Stimulated activated CD8-positive, alpha-beta memory T cell treated with anti-CD3 and anti-CD28 coated beads, Interleukin-7, amount 100 ng/mL, for 4 hours (primary cell): ENCODE results near the gene SIM2.
"Not testable (repeated sequence)": the region's sequence is repeated elsewhere in the genome, so short reads cannot be mapped to it uniquely, and the experiment has no call there.

Experiments
- DNase-seq, 2 donors: peaks; one replicate each; pipeline ENCODE4 v3.0.0-alpha.2; 2020; ENCODE audit warnings: low read depth in 2 of 2

Gene SIM2, protein sequence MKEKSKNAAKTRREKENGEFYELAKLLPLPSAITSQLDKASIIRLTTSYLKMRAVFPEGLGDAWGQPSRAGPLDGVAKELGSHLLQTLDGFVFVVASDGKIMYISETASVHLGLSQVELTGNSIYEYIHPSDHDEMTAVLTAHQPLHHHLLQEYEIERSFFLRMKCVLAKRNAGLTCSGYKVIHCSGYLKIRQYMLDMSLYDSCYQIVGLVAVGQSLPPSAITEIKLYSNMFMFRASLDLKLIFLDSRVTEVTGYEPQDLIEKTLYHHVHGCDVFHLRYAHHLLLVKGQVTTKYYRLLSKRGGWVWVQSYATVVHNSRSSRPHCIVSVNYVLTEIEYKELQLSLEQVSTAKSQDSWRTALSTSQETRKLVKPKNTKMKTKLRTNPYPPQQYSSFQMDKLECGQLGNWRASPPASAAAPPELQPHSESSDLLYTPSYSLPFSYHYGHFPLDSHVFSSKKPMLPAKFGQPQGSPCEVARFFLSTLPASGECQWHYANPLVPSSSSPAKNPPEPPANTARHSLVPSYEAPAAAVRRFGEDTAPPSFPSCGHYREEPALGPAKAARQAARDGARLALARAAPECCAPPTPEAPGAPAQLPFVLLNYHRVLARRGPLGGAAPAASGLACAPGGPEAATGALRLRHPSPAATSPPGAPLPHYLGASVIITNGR

DNA sequence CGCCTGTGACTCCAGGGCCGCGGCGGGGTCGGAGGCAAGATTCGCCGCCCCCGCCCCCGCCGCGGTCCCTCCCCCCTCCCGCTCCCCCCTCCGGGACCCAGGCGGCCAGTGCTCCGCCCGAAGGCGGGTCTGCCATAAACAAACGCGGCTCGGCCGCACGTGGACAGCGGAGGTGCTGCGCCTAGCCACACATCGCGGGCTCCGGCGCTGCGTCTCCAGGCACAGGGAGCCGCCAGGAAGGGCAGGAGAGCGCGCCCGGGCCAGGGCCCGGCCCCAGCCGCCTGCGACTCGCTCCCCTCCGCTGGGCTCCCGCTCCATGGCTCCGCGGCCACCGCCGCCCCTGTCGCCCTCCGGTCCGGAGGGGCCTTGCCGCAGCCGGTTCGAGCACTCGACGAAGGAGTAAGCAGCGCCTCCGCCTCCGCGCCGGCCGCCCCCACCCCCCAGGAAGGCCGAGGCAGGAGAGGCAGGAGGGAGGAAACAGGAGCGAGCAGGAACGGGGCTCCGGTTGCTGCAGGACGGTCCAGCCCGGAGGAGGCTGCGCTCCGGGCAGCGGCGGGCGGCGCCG is at the start of gene SIM2:
TSS of gene SIM2 (plus strand) at position 135 of the 565 bp plus-strand sequence. CDS start 632 bp downstream, outside the sequence.
- DNase-seq, result no peak

DNA sequence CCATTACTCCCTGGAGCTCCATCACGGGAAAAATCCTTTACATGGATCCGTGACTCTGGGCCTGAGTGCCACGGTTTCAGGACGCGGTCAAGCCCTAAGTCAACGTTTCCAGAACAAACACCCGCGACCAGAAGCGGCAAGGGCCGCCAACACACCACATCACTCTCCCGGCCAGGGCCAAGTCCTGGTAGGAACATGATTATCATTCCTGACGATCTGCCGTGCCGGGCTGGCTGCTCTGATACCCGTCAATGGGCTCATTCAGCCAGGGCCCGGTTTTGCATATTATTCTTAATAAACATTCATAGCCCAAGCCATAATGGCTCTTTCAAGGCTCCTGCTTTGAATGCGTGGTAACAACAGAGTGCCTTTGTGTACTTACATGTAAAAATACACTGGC is 44.6 kb upstream of the SIM2 start:
- no peak for DNase-seq

DNA sequence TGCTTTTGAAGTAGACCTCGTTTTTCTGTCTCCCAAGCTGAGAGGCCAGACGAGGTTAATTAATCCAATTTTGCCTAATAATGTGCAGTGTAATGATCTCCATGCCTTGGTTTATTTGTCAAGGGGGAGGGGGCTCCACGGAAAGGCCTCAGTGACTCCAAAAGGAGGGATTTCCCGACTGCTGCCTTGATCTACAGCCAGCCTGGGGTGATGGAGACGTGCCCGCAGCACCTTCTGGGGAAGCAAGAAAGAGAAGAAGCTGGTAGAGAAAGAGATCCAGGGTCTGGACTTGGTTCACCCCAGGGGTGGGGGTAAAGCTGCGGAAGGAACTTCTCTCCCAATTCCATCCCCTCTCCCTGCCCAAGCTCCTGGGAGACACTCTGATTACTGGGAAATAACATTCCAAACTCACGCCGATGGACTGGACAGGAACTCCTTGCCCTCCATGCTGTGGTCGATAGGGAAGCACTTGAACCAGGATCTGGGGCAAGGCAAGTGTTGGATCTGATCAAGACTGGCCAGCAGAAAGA is 44.1 kb upstream of the SIM2 start:
- DNase-seq, result no peak

DNA sequence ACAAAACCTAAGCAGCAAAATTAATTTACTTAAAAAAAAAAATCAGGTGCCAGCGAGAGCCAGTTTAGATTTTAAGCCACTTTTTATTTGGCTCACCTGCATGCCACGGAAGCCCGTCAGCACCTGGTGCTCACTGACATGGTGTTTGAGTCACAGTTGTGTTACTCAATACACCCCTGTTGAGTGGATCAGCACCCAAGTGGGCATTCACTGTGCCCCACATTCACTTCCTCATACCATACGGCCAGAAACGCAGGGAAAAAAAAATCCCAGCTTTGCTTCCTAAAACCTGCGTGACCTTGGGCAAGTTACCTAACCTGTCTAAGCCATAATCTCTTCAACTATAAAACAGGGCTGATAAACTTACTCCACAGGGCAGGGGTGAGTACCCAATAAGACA is 42.8 kb upstream of the SIM2 start:
- DNase-seq, result no peak

DNA sequence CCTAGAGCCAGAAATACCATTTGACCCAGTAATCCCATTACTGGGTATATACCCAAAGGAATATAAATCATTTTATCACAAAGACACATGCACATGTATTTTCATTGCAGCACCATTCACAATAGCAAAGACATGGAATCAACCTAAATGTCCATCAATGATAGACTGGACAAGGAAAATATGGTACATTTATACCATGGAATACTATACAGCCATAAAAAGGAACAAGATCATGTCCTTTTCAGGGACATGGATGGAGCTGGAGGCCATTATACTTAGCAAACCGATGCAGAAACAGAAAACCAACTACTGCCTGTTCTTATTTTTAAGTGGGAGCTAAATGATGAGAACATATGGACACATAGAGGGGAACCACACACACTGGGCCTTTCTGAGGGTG is 41.6 kb upstream of the SIM2 start:
- DNase-seq, result not testable (repeated sequence)

DNA sequence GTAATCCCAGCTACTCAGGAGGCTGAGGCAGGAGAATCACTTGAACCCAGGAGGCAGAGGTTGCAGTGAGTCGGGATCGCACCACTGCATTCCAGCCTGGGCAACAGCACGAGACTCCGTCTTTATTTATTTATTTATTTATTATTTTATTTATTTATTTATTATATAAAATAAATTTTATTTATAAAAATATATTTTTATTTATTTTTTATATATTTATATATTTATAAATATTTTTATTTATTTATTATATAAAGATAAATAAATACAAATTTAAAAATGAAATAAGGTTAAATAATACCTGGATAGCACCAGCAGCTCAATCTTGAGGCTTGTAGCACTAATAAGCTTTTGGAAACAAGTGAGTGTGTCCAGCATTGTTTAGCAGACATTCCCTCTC is 40.9 kb upstream of the SIM2 start:
- no peak for DNase-seq

DNA sequence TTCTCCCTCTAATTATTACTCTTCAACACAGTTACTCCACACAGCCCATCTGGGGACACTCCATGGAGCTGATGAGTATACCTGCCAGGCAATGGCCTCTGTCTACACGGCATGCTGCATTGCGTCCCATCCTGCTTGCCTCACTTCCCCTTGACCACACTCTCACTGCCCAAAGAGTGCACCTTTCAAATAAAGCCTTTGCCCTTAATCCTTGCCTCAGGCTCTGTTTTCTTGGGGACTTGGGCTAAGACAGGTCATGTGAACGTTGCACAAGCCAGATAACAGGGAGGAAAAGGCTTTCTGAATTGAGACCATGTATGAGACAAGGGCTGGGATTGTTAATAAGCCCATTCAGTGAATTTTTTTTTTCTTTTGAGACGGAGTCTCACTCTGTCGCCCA is 40.0 kb upstream of the SIM2 start:
- no peak for DNase-seq

DNA sequence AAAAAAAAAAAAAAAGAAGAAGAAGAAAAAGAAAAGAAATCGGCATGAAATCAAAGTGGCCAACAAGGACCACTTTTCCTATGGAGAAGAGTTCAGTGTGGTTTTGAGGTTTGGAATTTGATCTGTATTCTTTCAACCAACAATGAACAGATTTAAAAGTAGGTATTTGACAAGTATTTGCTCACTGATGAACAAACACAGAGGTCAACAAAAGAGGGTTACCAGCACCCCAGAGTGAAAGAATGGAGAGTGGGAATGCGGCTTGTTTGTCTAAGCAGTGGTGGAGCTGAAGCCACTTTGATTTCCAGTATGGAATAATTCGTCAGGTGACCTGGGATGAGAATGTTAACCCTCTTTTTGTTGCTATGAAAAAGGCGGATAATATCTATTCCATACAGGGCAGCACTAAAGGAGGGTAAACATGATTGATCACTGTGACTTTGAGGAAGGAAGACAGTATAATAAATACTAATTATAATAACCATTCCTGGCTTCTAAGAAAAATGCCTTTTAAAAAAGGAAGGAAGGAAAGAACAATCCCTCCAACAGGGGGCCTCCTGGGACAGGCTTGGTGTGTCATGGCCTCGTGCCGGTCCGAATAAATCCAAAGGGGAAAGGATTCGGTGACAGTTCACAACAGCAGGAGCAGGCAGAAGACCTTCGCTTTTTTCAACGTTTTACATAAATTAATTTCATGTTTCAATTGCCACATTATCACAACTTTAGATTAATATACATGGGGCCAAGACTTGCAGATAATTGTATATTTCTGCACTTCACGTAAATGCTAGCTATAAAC is 37.2 kb upstream of the SIM2 start:
- no peak for DNase-seq

DNA sequence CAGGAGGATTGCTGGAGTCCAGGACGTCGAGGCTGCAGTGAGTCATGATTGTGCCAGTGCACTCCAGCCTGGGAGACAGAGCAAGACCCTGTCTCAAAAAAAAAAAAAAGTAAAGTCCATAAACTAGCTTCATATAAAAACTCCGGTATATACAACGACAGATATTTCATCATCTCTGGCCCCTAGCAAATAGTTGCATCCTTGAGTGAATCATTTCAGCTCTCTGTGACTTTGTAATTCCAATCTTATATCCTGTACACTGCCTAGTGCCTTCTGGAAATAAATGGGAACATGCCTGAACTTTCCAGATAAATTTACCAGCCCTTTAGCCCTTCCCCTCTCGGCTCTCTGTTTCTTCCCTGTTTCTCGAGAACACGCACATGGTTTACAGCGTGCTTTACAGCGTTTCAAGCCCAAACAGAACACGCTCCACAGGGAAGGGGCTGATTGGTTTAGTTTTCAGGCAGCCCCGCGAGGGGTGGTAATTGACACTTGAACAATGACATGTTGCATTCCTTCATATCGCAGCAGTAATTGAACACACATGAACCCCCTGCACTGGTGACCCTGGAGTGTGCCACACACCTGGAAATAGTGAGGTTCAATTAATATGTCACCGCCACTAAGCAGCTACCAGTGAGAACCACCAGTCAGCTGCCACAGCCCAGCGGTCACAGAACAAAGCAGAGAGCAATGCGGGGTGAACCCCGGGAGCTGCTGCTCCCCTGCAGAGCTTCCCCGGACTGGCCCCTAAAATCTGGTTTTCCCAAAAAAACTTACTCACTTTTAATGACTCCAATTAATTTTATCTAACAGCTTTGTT is 35.7 kb upstream of the SIM2 start:
- no peak for DNase-seq

DNA sequence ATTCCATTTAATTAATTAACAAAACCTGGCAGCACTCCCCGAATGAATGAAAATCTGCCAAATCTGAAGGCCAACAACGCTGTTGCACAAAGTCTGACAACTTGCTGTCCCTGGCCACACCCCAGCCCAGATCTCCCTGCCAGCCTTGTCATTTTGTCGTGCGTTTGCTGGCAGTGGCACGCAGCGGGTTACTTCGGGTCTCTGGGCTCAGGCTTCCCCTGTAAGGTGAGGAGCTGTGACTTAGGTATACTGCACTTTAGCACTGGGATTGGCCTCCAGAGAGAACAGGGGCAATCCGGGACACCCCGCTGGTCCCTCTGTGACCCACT is 34.3 kb upstream of the SIM2 start:
- no peak for DNase-seq

DNA sequence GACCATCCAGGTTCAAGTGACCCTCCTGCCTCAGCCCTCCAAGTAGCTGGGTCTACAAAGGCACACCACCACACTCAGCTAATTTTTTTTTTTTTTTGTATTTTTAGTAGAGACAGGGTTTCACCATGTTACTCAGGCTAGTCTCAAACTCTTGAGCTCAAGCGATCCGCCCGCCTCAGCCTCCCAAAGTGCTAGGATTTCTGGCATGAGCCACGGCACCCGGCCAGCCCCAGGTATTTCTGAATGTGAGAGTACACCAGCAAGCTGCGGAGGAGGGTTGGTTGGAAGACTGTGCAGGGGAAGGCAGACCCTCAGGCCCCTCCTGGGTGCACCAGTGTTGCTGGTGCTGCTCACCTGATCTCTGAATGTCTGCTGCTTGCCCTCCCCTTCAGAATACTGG is 33.1 kb upstream of the SIM2 start:
- no peak for DNase-seq

DNA sequence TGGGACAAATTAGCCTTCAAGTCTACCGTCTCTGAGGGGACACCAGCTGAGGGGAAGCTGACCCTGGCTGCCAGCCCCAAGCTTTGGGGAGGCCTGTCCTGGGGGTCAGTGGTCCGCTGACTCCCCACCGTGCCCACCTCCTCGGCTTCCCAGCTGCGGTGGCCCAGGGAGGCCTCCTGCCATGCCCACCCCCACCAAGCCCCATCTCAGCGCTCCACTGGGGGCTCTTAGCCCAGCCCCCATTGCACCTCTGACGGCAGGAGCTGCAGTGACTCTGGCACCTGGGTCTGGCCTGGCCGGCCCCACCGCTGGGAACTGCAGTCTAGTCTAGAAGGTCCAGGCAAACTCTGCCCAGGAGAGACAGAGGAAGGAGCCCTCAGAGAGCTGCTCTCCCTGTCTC is 30.2 kb upstream of the SIM2 start:
- DNase-seq, result no peak

DNA sequence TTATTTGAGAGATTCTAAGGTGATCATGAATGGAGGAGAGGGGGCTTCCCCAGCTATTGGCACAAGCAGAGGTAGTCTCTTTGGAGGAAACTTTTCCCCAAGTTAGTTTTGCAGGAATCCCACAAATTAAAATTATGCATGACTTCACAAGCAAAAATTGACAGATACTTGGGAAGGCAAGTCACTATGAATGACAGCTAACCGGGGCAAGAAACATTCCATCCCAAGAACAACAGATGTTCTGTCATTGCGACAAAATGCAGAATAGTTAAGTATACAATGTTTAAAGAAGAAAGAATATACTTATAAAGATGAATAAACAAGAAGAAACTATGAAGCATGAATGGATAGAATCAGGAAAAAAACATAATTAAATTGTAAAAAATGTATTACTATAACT is 27.1 kb upstream of the SIM2 start:
- DNase-seq, result no peak

DNA sequence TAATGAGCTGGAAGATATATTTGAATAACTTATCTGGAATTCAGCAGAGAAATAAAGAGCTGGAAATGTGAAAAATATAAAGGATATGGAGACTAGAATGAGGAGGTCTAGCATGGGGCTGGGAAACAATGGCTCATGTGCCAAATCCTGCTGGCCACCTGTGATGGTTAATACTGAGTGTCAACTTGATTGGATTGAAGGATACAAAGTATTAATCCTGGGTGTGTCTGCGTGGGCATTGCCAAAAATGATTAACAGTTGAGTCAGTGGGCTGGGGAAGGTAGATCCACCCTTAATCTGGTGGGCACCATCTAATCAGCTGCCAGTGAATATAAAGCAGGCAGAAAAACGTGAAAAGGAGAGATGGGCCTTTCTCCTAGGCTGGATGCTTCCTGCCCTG is 26.6 kb upstream of the SIM2 start:
- DNase-seq, result not testable (repeated sequence)

DNA sequence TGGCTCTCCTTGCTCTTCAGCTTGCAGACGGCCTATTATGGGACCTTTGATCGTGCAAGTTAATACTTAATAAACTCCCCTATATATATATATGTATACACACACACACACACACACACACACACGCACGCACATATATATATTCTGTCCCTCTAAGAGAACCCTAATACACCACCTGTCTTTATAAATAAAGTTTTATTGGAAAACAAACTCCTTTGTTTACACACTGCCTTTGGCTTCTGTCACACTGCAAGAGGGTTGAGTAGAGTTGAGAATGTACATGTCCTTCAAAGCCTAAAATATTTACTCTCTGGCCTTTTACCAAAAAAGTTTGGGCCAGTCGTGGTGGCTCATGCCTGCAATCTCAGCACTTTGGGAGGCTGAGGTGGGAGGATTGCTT is 26.2 kb upstream of the SIM2 start:
- no peak for DNase-seq

DNA sequence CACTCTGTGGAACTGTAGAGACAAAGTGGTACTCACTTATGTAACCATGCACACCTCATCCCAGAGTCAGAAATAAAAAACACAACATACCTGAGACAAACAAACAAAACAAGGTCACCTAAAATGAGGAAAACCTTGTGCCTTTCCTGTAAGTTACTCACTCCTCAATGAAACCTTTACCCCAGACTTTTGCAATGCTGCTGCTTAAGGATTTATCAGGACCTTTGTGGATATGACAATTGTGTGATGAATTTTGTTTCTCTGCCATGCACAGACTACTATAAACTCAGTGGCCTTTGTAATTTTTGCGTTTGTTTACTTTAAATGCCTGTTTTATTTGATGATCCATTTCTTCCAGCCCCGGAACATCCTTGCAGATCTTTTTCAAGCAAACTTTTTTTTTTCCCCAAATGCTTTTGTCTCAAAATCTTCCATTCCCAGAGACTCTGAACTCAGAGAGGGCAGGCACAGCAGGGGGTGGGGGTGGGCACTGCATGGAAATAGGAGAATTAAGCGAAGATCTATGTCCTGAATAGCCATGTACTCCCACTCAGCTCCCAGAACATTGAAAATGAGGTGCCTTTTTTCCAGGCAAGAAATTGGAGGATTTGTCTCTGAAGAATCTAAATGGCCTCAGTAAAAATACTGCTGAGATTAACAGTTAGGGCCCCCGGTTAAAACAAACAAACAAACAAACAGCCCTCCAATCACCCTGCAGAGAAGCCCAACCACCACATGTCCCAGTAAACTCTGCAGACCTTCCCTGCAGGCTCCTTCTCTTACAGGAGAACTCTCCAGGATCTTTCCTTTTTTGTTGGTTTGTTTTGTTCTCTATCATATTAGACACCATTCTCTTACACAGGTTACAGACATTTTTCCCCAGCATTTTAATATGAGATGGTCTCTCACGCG is 22.6 kb upstream of the SIM2 start:
- no peak for DNase-seq

DNA sequence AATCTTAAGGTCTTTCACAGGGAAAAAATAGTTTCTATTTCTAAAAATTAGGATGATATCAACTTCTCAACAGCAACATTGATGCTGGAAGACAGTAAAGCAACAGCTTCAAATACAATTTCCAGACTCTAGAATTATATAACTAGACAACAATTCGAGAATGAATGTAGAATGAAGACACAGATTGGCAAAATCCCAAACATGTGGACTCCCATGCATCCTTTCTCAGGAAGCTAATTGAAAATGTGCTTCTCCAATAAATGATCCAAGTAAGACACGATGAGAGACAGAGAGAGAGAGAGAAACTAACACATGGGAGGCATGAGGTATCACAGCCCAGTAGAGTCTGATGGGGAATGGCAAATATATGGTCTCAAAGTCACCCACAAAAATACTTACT is 21.5 kb upstream of the SIM2 start:
- no peak for DNase-seq

DNA sequence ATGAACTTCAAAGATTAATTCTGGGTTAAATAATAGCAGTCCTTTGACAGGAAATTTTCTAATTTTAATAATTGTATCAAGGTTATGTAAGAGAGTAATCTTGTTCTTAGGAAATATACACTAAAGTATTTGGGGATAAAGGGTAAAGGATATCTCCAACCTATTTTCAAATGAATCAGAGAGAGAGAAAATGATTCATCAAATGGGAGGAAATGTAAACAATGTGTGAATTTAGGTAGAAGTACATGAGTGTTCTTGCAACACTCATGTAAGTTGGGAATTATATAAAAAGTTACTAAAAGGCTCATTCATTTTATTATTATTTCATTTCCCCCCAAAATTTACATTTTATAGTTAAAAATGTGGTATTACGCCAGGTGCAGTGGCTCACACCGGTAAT is 20.4 kb upstream of the SIM2 start:
- no peak for DNase-seq

DNA sequence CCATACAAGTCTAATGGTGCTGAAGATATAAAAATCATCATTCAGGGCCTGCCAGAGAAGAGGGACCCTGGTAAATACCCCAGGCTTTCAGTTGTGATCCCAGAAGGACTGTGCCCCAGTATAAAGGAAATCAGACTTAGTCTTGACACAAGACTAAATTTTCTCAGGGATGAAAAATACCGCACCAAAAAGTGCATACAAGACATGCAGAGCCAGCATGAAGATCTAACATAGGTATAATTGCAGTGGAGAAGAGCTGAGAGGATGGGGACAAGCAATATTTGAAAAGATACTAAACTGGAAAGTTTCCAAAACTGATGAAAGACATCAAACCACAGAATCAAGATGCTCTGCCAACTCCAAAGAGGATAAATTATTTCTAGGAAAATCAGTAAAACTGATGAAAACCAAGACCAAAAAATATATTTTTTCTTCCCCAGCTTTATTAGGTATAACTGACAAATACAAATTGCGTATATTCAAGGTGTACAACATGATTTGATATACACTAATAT is 17.7 kb upstream of the SIM2 start:
- no peak for DNase-seq
